NCI-H774 (cell line): ENCODE measurements around the gene PCIF1.
"Not testable (repeated sequence)": the region's sequence is repeated elsewhere in the genome, so short reads cannot be mapped to it uniquely, and the experiment has no call there.

ENCODE experiments used
- DNase-seq: peaks from one replicate; lab custom pipeline; 2025; lab: John Stamatoyannopoulos, UW

PCIF1 gene

DNA sequence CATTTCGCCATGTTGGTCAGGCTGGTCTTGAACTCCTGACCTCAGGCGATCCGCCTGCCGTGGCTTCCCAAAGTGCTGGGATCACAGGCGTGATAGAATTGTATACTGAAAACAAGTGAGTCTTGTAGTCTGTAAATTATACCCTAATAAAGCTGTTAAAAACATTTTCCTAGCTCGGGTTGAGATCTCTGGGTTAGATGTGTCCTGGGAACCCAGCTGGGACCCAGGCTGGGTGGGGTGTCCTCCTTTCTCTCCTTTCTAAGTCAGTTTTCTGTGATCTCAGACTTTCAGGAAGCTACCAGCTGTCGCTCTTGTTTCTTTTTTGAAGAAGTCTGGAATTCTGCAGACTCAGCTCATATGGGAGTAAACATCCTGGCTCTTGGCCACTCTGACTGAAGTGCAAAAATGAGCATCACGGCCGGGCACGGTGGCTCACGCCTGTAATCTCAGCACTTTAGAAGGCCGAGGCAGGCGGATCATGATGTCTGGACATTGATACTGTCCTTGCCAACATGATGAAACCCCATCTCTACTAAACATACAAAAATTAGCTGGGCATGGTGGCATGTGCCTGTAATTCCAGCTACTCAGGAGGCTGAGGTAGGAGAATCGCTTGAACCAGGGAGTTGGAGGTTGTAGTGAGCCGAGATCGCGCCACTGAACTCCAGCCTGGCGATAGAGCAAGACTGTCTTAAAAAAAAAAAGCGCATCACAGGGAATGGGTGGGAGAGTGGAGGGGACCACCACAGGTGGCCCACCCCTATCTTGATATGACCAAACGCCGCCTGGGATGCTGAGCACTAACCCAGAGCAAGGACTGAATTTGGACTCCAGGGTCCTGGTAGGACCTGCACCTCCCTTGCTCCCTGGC is 9.9 kb upstream of the PCIF1 start:
- no peak for DNase-seq

DNA sequence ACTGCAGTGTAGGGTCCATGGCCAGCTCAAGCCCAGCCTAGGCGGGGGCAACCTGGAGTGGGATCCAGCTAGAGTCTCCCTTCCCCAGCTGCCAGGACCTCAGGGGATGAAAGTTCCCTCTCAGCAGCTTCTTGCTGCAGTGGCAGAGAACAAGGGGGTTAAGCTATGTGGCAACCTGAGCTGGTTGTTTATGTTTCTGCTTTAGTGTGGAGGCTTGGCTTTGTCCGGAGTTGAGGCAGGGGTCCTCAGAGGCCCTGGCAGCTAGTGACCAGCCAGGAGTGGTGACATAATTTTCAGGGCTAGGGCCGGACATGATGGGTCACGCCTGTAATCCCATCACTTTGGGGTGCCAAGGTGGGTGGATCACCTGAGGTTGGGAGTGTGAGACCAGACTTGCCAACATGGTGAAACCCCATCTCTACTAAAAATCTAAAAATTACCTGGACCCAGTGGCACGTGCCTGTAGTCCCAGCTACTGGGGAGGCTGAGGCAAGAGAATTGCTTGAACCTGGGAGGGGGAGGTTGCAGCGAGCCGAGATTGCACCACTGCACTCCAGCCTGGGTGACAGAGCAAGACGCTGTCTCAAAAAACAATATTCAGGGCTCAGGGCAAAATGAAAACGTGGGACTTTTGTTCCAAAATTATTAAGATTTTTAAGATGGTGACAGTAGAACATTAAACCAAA is 8.5 kb upstream of the PCIF1 start:
- DNase-seq, result no peak

DNA sequence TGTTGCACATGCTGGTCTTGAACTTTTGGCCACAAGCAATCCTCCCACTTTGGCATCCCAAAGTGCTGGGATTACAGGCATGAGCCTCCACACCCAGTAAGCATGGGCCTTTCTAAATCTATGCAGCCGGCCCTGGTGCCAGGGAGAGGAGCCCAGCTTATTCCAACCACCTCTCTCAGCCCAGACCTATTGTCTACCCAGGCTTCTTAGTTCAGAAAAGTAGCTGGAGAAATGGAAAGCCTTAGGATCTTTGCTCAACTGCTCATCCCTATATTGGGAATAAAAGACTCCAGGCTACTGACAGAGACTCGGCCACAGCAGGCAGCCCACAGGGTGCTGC is 7.8 kb upstream of the PCIF1 start:
- no peak for DNase-seq

DNA sequence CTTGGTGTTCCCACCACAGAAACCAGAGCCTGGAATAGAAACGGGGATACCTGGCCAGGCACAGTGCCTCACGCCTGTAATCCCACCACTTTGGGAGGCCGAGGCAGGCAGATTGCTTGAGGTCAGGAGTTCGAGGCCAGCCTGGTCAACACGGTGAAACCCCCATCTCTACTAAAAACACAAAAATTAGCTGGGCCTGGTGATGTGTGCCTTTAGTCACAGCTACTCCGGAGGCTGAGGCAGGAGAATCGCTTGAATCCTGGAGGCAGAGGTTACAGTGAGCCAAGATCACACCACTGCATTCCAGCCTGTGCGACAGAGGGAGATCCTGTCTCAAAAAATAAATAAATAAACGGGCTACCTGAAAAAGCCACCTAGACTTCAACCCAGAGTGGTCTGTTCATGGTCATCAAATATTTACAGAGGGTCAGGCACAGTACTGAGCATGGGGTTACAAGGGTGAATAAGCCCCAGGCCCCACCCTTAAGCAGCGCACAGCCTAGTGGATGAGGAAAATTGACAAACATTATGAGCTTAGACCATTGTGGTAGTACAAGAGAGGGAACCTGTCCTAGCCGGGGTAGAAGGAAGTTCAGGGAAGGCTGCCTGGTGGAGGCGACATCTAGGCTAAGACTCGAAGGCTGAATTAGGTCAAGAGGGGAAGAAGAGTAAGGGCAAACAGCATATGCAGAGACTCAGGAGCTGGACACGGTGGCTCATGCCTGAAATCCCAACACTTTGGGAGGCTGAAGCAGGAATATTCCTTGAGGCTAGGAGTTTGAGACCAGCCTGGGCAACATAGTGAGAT is 7.2 kb upstream of the PCIF1 start:
- DNase-seq, result no peak

DNA sequence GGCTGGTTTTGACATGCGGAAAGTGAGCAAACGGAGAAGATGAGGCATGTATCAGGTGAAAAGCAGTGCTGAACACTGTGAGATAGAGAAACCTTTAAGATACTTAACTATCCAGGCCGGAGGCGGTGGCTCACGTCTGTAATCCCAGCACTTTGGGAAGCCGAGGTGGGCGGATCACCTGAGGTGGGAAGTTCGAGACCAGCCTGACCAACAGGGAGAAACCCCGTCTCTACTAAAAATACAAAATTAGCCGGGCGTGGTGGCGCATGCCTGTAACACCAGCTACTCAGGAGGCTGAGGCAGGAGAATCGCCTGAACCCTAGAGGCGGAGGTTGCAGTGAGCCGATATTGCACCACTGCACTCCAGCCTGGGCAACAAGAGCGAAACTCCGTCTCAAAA is 2.8 kb upstream of the PCIF1 start:
- not testable (repeated sequence) for DNase-seq

DNA sequence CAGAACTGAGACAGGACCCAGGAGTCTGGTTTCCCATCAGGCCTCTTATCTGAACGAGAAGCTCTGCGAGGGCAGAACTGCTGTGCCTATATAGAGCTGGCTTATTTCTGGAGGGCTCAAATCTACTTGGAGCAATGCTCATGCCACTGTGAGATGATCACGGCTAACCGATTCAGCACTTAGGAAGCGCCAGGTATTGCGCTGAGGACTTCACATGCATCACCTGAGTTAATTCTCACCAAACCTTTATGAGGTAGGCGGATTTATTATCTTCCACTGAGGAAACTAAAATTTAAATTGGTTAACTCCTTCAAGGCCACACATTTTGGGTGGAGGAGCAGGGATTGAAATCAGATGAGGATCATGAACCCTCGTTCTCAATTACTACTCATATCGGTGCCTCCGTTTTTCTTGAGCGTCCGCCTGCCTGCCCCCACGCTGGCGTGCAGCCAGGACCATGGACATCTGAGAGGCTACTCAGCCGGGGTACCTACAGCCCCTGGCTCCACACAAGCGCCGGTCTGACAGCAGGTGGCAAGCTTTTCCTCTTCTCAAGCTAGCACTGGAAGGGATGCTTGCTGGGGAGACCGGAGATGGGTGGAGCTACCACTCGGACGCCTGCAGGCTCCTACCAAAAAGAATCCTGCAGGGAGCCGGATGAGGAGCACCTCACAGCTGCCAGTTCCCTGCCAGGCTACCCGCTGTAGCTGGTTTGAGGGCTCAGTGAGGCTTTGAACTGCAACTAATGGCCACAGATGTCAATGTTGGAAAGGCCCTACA is 1.0 kb upstream of the PCIF1 start:
- peak; percentile 59 for DNase-seq

DNA sequence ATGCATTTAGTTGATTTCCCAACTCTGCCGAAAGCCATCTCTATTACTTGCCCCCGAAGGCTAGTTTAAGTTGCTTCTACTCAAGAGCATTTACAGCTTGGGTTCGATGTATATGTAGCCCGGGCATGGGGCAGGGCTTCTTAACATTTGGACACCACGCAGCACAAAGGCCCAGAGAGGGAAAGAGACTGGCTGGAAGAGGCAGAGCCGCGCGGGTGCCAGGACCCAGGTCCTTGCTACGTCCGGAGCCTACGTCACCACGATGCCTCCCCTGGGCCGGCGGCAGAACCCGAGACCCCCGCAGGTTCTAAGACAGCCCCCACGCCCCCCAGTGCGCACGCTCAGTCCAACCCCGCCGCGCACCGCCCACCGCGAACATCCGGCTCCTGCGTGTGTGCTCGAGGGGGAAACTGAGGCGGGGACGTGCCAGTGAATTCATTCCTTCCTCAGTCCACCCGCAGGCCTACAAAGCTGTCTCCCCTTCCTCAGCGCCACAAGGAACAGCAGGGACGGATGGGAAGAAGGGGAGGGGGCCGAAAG is 367 bp upstream of the PCIF1 start:
- DNase-seq, result peak; percentile 56

DNA sequence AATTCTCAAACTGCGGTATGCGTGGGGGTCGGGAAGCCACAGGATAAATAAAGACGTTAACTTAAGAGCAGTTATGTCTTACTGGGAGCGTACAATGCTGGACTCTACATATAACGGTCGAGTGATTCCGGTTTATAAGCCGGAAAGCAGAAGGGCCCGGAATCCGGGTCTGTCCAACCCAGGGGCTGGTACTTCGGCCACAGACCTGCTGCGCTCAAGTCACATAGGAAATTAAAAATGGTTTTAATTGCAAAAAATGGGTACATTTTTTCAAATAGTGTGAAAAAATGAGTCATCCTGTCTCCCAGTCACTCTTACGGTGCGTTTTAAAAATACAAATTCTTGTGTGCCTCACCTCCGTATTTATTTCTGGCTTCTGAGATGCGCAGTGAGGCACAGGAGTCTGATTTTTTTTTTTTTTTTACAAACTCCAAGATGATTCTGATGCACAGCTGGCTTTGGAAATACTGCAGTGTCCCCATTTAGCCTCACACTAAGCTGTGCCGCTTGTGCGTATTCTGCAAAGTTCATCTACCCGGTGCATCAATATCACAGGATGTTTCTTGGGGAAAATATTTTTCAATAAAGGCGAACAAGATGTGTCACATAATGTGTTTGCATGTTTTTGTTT is 1.0 kb downstream of the PCIF1 start:
- no peak for DNase-seq

DNA sequence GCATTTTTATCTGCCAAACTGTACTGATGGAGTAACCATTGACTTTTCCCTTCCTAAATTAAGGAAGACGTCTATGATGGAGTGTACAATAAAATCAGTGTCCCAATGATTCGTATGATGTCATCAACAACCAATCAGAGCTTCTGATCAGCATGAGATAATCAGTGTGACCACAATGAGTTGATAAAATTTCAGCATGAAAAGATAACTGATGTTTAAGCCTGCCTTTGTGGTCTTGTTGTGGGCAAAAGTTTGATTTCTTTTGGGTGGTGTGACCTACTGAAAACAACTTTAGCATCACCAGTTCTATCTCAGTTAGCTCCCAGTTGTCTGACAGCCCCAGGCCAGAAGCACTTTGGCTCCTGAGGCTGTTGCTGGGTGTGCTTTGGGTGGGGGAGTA is 3.3 kb downstream of the PCIF1 start:
- DNase-seq, result no peak

DNA sequence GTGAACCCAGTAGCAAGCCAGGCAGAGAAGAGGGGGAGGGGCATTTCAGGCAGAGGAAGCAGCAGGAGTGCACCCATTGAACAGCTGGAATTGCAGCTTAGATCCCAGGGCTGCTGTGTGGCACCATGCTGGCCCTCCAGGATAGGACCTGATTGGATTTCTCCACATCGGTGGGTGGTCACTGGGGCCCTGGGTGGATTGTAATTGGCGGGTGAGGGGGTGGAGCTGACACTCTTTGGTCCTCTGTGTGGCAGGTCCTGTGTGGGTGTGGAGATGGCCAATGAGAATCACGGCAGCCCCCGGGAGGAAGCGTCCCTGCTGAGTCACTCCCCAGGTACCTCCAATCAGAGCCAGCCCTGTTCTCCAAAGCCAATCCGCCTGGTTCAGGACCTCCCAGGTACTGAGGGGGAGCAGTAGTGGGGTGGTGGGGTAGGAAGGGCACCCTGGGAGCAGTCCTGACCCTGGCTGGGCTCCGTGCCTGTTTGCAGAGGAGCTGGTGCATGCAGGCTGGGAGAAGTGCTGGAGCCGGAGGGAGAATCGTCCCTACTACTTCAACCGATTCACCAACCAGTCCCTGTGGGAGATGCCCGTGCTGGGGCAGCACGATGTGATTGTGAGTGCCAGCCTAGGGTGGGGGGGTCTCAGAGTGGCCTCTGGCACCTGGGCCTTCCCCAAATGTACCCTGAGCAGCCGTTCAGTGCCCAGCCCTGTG is 4.4 kb downstream of the PCIF1 start:
- no peak for DNase-seq

DNA sequence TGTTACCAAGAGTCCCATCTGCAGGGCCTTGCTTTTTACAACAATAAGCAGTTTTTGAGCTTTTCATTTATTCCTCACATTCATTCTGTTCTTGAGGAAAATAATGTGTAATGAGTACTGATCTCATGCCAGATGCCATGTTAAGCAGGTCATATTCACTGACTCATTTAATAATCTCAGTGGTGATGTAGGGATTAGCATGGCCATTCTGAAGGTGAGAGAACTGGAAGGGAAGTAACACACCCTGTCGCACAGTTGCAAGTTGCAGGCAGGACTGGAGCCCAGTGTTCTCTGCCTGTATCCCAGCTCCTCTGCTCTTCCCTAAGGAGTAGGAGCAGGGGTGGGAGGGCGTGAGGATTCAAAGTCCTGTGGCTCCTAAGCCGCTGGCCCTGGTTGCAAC is 5.6 kb downstream of the PCIF1 start:
- no peak for DNase-seq

DNA sequence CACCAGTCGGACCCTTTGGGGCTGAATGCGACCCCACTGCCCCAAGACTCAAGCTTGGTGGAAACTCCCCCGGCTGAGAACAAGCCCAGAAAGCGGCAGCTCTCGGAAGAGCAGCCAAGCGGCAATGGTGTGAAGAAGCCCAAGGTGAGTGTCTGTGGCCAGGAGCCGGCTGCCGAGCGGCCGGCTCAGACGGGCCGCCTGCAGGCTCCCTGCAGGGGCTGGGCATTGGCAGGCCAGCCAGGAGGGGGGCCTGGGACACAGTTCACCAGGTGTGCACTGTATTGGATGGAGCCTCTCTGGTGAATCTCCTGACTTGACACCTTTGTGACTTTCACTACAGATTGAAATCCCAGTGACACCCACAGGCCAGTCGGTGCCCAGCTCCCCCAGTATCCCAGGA is 6.0 kb downstream of the PCIF1 start:
- no peak for DNase-seq

DNA sequence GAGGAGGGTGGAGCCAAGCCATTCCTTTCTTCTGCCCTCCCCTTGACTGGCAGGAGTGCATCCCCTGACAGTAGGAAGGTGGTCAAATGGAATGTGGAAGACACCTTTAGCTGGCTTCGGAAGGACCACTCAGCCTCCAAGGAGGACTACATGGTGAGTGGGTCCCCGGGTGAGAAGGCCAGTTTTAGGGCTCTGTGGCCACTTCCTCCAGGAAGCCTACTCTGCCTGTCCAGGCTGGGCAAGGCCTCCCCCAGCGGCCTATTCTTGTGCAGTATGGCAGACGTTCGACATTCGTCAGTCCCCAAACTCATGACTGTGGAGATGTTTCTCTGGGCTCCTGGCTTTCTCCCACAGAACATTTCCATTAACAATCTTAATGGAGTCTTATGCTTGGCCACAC is 9.1 kb downstream of the PCIF1 start:
- DNase-seq, result no peak

DNA sequence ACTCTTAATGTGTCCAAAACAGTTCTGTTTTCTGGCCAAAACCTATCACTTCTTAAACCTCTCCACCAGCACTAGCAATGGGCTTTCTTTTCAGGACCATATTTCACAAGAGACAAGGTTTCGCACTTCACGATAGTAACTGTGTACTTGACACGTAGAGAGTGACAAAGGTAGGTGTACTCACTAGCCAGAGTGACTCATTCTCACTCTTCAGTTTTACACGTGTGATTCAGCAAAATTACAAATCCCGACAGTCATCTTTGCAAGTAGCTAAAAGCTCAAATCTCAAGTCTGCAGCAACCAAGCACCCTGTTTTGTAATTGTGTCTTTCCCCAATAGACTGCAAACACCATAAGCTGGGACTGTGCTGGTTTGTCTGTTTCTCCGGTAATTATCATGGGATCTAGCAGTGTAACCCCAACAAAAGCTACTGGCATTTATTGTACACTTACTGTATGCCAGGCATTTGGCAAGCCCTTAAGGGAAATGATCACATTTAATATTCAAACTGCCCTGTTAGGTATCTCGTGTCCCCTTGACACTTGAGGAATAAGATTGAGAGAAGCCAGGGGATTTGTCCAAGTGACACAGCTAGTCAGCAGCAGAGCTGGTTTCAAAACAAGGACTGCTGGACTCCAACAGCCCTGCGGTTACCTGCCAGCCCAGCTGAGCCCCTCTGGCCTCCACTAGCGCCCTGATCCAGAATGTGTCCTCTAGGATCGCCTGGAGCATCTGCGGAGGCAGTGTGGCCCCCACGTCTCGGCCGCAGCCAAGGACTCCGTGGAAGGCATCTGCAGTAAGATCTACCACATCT is 9.9 kb downstream of the PCIF1 start:
- DNase-seq, result no peak

DNA sequence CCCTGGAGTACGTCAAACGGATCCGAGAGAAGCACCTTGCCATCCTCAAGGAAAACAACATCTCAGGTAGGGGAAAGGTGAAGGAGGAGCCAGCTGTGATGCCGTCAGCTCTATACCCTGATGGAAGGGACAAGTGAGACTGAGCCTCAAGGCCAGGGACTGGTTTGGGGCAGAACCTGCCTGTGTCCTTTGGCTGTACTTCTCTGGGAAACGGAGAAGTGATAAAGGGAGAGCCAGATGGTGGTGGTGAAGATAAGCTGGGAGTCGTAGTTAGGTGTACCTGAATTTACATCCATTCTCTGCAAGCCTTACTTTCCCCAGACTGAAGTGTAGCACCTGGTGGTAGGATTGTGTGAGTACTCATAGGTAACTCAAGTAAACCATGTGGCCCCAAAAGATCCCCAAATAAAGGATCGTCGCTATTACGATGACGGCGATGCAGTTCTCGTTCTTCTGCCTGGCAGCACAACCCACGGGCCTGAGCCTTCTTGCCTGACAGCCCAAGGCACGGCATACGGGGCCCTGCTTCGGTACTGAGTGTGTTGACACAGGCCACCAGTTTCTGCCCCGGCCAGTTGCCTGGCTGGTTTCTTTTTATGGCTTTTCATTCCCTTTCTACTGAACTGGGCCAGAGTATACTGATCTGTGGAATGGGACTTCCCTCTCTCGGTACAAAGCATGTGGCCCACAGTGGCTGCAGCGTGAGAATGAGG is 10.6 kb downstream of the PCIF1 start:
- no peak for DNase-seq

DNA sequence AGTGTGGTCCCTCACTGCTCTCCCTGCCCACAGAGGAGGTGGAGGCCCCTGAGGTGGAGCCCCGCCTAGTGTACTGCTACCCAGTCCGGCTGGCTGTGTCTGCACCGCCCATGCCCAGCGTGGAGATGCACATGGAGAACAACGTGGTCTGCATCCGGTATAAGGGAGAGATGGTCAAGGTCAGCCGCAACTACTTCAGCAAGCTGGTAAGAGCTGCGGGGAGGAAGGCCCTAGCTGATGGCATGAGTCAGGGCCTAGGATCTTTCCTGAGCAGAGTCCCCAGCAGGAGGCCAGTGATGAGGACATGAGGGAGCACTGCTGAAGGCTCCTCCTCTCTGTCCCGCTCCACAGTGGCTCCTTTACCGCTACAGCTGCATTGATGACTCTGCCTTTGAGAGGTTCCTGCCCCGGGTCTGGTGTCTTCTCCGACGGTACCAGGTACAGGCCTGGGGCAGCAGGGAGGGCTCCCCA is 11.2 kb downstream of the PCIF1 start:
- DNase-seq, result no peak

DNA sequence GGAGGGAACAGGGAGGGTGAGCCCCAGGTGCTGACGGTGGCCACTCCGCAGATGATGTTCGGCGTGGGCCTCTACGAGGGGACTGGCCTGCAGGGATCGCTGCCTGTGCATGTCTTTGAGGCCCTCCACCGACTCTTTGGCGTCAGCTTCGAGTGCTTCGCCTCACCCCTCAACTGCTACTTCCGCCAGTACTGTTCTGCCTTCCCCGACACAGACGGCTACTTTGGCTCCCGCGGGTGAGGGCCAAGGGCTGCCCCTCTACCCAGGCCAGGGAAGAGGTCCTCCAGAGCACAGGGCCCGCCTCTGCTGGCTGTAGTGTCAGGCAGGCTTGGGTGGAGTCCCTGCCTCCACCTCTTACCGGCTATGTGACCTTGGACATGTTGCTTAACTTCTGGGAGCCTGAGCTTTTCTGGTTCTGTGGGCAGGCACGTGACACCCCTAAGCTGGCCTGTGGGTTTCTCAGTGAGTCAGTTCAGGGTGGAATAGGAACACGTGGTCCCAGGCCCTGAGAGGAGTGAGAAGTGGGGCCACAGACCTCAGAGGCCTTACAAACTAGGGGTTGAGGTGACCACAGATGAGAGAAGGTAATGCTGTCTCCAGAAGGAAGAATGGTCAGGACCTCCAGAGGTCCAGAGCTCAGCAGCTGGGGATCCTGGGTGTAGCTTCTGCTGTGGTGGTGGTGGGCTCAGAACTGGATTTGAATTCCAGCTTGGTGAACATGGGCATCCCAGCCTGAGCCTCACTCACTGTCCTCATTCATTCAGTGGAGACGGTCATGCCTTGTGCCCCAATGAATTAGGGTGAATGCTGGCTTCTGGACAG is 11.9 kb downstream of the PCIF1 start:
- no peak for DNase-seq
